ENCODE data around the gene GCM1.

GCM1 gene

DNA sequence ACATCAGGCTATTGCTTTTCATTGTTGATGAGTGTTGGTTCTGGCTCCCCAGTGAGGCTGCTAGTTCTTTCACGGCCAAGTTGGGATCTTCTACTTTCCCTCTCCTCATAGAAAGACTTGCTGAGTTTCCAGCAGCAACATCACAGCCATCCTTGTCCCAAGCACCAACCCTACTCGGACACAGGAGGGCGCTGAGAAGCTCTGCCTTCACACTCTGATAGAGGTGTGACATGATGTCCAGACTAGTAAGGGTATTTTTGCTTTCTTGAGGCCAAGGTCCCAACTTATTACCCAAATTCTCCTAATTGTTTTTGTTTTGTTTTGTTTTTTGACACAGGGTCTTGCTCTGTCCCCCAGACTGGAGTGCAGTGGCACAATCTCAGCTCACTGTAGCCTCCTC, 3.0 kb upstream of the GCM1 start:
- DNase-seq: no peak

DNA sequence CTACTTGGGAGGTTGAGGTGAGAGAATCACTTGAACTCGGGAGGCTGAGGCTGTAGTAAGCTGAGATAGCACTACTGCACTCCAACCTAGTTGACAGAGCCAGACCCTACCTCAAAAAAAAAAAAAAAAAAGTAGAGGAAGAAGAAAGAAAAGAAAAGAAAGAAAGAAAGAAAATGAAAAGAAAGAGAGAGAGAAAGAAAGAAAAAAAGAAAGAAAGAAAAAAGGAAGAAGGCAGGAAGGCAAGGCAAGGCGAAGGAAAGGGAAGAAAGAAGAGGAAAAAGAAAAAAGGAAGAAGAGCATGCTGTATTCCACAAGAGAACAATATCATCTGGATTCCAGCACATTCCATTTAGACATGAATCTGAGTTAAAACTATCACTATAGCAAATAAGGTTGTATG, 3.8 kb downstream of the GCM1 start:
- no peak for DNase-seq

DNA sequence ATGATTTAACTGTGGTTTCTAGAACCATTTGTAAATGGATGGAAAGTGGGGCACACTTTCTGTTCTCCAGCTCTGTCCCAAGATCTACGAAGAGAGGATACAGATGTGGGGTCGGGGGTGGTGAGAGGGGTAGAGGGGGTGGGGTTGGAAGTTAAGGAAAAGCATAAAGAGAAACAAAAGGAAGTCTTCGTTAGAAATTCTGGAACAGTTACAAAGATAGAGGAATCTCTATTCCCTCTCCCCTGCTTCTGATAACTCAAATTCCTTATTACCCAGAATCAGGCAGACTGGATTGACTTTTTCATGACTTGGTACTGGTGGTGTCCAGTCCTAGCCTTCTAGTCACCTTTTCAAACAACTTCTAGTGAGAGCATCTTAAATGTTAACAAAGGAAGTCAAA, 4.9 kb downstream of the GCM1 start:
- DNase-seq: no peak

DNA sequence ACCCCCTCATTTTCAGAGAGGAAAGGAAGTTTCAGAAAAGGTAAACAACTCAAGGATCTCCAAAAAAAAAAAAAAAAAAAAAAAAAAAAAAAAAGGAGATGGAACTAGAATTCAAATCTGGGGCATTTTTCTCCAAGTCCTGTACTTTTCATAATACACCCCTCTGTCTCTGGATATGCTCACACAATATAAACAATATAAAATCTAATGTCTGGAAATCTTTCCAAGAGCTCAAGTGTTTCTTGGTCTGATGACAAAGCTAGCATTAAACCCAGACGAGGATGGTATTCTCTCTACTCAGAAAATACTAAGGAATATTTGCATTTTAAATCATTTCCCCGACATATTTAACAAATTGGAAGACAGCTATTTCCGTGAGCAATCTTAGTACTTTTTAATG, 5.8 kb downstream of the GCM1 start:
- DNase-seq: no peak

DNA sequence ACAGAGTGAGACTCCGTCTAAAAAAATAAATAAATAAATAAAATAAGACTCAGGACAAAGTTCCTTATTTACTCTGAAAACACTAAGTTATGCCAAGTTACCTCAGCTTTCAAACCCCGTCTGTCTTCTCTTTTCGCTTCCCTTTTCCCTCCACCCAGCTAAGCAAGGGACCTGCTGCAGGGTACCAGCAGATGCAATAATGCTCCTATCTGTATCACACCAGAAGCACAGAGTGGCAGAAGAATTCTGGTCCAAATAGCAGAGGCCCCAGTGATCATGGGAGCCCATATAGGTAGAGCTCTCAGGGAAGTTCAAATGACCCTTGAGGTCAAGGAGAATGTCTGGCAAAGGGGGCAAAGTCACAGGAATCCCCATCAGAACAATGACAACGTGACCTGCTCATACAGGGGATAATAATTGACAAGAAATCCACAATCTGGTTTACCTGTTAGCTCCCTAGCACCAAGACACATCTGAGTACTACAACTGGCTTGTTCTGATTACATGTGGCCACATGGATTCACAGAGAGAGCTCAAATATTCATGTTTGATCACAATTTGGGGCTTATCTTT, 8.7 kb downstream of the GCM1 start:
- no peak for DNase-seq

DNA sequence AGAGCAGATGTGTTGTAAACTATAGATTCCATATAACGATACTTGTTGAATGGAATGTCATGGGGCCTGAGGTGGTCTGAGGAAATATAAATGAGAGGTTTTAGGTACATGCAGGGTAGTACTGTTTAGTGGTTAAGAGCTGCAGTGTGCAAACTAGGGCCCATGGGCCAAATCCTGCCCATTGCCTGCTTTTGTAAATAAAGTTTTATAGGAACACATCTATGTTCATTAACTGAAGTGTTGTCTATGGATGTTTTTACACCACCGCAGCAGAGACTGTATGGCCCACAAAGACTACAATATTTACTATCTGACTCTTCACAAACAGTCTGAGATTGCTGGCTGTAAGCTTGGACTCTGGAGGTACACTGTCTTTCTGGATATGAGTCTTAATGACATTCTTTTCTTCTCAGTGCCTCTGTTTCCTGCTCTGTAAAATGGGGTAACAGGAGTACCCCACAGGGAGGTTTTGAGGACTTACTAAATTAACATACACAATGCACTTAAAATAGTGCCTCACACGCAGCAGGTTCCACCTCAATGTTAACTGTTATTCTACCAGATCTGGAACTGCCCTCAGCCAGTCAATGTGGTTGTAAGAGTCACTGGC, 12.5 kb downstream of the GCM1 start:
- no peak for DNase-seq

DNA sequence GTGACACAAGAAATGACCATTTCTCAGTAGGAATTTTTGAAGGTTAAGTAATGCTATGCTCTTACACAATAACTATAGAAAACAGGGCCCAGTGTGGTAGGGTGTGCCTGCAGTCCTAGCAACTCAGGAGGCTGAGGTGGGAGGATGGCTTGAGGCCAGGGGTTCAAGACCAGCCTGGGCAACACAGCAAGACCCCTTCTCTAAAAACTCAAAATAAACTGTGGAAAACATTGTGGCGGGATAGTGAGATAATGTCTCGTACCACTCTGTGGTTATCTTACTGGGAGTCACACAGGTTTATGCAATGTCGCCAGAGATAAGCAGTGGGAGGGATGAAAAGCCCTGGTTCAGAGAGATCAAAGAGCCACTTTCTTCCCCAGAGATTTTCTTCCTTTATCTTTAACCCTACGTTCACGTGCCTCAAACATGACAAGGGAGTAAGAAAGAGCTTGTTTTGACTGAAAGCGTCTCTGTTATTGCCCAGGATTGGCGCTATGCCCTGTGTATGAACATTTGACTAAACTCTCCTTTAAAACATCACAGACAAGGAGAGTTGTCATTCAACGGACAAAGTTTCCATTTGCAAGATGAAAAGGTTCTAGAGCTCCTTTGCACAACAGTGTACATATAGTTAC, 13.9 kb downstream of the GCM1 start:
- no peak for DNase-seq

DNA sequence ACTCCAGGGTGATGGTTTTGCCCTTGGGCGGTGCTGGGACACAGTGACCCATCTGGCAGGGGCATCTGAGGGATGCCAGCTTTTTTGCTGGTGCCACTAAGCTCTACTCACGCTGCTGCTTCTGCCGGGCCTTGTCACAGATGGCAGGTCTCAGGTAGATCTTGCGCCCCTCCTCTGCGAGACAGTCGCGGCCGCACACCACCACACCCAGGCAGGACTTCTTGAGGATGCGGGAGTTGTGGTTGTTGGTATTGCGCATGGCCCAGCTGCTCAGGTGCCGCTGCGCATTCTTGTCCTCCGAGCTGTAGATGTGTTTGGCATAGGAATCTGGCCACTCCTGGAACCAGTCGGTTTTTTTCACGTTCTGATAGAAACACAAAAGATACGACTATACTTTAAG, 14.7 kb downstream of the GCM1 start:
- no peak for DNase-seq

DNA sequence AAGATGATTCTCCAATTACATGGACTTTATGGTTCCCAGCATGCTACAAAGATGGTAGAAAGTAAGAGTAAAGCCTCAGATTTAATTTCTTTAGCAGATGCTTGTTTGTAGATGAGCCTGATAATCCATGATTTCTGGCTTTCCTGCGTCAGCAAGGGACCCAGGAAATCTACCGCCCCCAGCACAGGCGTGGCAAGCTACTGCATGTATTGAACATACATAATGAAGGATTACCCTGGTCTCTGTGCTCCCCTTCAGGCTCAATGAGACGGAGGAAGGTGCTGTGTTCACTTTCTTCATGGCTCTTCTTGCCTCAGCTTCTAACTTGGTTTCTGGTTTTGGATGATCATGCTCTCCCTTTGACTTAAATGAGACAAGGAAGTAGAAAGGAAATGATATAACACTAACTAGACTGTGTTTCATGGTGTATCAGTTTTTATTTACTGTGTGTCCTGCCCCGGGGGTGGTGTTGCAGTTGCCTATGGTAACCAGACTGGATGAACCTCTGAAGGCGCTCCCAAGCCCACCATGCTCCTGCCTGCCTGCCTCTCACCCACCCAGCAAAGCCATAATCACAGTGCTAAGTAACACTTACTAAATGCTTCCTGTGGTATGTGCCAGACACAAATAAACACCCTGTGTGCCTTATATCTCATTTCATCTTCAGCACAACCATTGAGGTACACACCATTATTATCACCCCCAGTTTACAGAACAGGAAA, 17.9 kb downstream of the GCM1 start:
- no peak for DNase-seq

DNA sequence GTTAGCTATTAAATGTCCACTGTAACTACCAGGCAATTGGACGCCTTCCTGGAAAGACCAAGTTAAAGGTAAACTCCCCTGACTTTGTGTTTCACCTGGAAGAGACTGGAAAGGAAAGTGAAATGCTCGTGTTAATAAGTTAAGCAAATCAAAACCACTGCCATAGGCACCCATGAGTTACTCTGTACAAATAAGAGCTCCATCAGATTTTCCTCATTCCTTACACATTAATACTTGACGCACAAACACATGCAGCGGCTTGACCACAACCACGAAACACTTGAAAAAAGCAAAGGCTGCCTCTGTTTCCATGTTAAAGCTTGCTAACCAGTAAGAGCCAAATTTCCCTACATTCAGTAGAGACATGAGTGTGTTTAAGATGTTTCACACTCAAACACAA, 19.8 kb downstream of the GCM1 start:
- DNase-seq: no peak

DNA sequence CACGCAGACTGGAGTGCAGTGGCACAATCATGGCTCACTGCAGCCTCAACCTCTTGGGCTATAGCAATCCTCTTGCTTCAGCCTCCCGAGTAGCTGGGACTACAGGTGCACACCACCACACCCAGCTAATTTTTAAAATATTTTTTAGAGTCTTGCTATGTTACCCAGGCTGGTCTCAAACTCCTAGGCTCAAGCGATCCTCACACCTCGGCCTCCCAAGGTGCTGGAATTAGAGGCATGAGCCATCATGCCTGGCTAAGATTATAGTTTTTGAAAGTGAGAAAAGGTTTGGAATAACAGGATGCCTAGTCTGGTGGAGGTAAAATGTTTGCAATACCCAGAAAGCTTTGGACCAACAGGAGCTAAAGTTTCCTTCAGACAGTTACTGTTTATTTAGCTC, 23.4 kb downstream of the GCM1 start:
- no peak for DNase-seq

DNA sequence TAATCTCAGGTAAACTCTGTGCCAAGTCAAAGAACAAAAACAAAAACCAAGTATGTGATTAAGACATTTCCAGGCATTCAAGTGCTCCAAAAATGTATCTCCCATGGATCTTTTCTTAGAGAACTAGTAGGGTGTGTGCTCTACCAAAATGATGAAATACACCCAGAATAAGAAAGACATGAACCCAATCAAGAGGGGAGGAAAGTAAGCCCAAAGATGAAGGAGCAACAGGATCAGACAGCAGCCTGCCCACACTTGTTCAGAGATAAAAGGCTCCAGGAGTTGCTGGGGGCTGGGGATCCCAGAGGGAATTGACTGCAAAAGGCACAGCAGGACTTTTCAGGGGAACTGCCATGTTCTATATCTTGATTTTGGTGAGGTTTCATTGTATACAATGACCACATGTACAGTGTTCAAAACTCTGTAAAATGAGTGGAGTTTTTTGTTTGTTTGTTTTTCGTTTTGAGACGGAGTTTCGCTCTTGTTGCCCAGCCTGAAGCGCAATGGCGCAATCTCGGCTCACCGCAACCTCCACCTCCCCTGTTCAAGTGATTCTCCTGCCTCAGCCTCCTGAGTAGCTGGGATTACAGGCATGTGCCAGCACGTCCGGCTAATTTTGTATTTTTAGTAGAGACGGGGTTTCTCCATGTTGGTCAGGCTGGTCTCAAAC, 24.4 kb downstream of the GCM1 start:
- no peak for DNase-seq

DNA sequence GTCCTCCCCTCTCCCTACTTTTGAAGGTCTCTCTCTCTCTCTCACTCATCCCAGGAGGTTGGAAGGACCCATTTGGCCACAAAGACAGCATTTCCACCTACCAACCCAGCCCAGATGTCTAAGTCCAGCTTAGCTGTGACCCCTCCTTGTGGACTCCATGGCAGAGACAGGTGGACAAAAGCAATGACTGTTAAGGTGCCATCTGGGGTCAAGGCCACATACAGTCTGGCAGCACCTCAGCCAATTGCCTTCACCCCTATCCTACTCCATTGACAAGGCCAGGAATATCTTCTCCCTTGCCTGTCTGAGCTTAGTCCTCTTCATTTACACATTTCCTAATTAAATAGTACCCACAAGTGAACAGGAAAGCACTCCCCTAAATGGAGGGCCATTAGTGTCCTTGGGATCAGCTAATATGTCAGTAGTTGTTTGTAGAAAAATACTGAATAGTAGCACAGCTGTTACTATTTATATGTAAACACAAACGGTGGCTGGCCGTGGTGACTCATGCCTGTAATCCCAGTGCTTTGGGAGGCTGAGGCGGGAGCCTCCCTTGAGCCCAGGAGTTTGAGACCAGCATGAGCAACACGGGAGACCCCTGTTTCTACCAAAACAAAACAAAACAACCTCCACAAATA, 28.8 kb downstream of the GCM1 start:
- DNase-seq: no peak

DNA sequence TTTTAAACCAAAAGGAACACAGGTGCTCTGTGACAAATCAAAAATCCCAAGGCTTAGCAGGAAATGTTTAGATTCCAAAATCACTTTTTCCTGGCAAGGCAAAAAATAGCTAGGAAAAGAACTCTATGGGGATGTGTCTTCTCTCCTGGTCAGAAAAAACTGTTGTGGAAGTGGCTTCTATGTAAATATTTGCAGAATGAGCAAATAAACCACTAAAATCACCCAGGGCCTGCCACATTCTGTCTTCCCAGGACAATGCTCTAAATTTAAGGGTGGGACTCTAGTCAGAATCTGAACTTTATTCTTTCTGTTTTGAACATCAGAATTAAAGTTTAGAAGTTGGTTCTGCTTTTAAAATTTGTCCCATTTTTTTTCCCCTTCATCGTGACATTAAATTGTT, 29.3 kb downstream of the GCM1 start:
- DNase-seq: no peak

DNA sequence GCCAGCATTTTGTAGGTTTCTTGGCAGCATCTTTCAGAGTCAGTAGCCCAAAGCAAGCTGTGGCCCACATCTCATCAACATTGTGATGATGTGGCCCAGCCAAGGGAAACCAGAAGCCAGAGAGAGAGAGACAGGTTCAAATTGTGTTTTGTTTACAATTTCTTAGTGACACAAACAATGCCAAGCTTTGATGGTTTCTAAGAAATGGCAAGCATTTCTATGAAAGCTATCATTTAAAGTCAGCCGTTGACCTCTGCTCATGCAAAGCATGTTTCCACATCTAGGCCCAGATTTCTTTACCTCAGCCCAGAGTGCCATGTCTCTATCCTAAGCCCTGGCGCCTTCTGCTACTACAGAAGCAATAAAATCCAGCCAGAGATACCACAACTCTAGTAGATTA, 32.9 kb downstream of the GCM1 start:
- DNase-seq: no peak

DNA sequence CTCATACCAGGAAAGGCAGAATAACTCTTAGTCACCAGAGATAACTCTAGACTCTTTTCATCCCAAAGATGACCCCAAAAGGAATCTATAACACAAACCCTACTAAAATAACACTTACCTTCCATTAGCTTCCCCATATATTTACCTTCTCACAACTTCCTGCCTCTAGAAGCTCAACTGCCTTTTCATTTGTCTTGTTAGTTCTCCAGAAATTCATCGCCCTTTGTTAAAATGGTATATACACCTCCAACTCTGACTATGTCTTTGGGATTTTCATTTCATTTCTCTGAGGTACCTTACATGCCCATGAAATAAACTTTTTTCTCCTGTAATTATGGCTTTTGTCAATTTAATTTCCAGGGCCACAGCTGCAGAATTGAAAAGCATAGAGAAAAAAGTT, 33.5 kb downstream of the GCM1 start:
- DNase-seq: no peak

DNA sequence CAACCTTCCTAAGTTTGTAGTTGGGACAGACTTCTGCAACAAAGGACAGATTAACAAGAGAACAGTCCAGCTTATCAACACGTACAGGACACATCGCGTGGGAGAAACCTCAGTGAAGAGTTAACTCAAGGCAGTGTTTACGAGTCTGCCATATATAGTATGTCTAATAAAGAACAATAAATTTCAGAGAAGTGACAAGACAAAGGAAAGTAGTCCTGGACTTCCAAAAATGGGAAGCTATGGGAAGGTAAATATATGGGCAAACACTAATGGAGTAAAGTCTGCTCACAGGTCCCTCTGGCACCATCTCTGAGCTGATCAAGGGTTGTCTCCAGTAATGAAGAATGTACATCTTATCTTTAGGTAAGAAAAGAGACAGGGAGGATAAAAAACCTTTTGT, 34.9 kb downstream of the GCM1 start:
- DNase-seq: no peak

DNA sequence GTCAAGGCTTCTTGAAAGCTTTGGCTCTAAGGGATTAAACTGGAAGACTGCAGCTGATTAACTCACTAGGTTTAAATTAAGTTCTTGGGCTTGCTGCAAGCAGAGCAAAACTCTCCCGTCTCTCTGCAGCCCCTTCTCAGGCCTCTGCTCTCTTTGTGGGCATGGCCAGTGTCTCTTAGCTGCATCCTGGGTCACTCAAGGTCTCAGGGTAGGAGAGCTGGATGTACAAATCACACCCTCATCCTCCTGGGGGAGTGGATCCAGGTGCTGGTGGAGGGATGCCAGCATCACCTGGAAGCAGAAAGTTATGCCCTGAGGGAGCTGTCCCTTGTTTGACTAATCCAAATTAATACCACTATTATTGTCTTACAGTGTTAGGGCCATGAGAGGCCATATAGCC, 35.8 kb downstream of the GCM1 start:
- DNase-seq: no peak

DNA sequence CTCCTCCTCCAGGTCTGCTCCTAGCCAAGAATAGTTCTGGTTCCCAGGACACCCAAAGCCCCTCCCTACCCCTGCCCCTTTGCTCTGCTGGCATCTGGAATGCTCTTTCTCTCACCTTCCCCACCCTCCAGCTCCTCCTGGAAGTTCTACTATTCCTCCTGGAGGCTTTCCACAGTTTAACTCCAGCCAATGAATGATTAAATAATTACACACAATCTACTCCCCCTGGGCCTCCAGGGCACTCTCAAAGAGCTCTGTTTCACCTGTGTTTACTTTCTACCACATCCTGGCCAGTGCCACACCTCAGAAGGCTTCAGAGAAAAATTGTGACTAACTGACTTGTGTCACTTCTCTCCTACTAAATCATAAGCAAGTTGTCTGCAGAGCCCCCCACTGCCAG, 36.2 kb downstream of the GCM1 start:
- DNase-seq: no peak

DNA sequence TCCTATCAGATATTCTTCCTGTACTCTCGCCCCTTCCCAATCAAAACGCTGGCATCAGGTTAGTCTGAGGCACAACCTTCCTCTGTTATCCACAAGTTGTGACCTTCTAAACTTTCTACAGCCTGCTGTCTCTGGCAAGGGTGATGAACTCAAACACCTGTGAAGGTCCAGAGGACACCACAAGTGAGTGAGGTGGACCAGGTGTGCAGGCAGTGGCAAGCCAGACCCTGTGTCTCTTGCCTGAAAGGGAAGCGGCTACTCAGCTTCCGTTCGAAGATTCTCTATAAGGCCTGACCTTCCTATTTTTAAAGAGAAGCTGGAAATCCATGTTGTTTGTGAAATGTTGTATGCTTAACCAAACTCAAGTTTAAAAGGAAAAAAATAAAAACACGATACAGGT, 36.8 kb downstream of the GCM1 start:
- DNase-seq: no peak

DNA sequence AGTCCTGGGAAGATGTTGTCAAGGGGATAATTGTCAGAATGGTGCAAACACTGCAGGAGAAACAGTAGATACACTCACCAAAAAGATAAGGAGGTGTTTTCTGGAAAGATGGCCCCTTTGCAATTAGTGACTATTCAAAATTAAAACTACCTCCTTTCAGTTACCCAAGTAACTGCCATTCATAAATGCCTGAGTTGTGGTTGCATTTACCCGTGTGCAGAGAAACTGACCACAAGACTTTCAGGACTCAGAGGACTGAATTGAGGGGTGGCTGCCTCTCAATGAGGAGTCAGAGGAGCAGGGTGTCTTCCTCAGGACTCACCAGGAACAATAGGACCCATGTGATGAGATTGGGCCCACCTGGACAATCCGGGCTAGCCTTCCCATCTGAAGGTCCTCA, 39.0 kb downstream of the GCM1 start:
- no peak for DNase-seq

DNA sequence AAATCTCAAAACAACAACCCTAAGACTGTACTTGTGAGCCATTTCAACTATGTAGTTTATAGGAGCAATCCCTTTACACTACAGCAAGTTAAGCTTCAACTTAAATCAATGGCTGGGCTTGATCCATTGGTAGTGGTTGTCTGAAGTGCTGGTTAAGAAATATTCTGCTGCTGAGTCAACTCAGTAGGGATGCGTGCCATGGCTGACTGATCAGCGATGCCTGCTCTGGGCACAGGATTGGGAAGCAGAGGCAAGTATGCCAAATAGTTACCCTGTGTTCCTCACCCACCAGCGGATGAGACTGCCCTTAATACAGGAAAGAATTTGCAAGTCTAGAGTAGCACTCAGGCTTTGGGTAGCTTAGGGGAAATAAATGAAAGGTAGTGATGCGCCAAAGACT, 41.5 kb downstream of the GCM1 start:
- no peak for DNase-seq

DNA sequence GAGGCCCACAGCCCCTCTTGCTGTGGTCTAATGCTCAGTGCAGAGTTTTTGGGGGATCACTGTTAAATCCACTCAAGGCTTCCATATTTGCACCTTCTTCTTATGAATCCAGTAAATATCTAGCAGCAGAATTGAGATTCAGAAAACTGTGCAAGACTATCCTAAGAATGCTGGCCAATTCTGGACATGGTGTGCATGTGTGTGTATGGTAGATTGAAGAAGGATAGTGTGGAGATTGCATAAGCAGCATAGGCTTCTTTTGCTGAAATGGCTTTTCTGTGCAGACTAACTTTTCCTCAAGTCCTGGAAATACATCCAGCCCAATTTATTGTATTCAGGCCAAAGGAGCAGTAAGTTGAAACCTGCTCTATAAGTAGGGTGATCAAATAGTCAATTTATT, 43.7 kb downstream of the GCM1 start:
- no peak for DNase-seq
